Upper lobe of left lung (tissue), 4 donors: ENCODE measurements around the gene CDH2.

Experiments used
- CTCF ChIP-seq, 6 experiments: fragments of 450-650 bp in 4 of 6; fragments of 200-600 bp in 2 of 6; sonication (generic) in 2 of 6; IDR thresholded peaks; one replicate each; pipeline ENCODE4 v1.5.1; 2016 to 2019; ENCODE audit warnings: antibody characterized with exemption in 6 of 6
- EP300 ChIP-seq, 4 donors: sonication (generic); formaldehyde crosslinking; IDR thresholded peaks; one replicate each; pipeline ENCODE4 v1.5.1; 2017; ENCODE audit warnings: antibody characterized with exemption in 4 of 4, control low read depth in 2 of 4
- POLR2A ChIP-seq, 4 donors: fragments of 450-650 bp; IDR thresholded peaks; one replicate each; pipeline ENCODE4 v1.5.1; 2016 to 2017; ENCODE audit warnings: antibody characterized with exemption in 4 of 4, mild to moderate bottlenecking in 2 of 4
- POLR2AphosphoS5 ChIP-seq, 2 donors: sonication (generic); formaldehyde crosslinking; IDR thresholded peaks; one replicate each; pipeline ENCODE4 v1.5.1; 2017; ENCODE audit warnings: antibody characterized with exemption in 2 of 2

GRCh38 chr18:27964811-27965210 is 212.1 kb downstream of the CDH2 start:
- TF ChIP-seq CTCF (IDR thresholded peaks at IDR 0.05) (no peak), POLR2A (IDR thresholded peaks at IDR 0.05) (no peak), EP300 (IDR thresholded peaks at IDR 0.05) (no peak), POLR2AphosphoS5 (IDR thresholded peaks at IDR 0.05) (no peak)
